Neural progenitor cell (in vitro differentiated cells): ENCODE data around the gene DISP3.

Experiments used
- EZH2 ChIP-seq: fragments of 200-600 bp; sonication (generic); IDR thresholded peaks from 2 replicates; pipeline ENCODE4 v1.6.1; 2017; ENCODE audit warnings: antibody characterized with exemption, mild to moderate bottlenecking, moderate library complexity
- EZH2phosphoT487 ChIP-seq: fragments of 200-600 bp; sonication (generic); IDR thresholded peaks from 2 replicates; pipeline ENCODE4 v1.6.1; 2017; ENCODE audit warnings: antibody characterized with exemption
- TF ChIP-seq, protein P1 (sequence below): fragments of 200-600 bp; sonication (generic); IDR thresholded peaks from 2 replicates; pipeline ENCODE4 v1.5.1; 2017; ENCODE audit warnings: antibody characterized with exemption, mild to moderate bottlenecking

DNA sequence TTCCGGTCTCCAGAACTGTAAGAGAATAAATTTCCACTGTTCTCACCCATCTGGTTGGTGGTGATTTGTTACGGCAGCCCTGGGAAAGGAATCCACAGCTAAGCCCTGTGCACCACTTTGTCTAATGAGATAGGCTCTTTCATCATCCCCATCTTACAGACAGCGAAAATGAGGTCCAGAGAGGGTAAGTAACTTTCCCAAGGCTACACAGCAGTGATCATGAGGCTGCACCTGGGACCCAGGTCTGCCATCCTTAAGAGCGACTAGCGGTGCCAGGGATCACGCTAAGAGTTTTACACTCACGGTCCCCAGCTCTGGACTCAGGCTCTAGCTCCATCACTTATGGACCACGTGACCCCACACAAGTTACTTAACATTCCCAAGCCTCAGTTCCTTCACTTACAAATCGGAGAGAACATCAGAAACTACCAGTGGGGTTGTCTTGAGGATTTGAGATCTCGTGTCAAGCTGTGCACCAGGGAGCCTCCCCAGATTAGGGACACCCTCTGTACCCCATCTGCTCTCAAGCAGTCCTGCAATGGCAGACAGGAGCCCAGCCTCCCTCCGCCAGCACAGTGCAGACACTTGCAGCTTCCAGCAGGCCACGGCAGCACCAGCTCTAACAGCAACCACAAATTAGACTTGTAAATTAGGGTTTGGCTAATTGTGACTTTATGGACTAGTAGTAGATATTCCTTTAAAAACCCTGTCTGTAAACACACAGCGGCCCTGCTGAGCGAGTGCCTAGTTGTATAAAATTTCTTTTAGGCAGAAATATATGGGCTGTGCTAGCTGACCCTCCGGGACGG is 87.3 kb downstream of the DISP3 start:
- TF ChIP-seq EZH2 = no peak
- TF ChIP-seq, protein P1, sequence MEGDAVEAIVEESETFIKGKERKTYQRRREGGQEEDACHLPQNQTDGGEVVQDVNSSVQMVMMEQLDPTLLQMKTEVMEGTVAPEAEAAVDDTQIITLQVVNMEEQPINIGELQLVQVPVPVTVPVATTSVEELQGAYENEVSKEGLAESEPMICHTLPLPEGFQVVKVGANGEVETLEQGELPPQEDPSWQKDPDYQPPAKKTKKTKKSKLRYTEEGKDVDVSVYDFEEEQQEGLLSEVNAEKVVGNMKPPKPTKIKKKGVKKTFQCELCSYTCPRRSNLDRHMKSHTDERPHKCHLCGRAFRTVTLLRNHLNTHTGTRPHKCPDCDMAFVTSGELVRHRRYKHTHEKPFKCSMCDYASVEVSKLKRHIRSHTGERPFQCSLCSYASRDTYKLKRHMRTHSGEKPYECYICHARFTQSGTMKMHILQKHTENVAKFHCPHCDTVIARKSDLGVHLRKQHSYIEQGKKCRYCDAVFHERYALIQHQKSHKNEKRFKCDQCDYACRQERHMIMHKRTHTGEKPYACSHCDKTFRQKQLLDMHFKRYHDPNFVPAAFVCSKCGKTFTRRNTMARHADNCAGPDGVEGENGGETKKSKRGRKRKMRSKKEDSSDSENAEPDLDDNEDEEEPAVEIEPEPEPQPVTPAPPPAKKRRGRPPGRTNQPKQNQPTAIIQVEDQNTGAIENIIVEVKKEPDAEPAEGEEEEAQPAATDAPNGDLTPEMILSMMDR = no peak
- TF ChIP-seq EZH2phosphoT487 = no peak
